Chondrocyte (in vitro differentiated cells): Measurements from ENCODE around the gene KCNJ10. TPM values are rescaled to one million over a fixed set of nuclear protein-coding genes. Genes with fewer than 3 reads are reported as not detected.

Source experiments
- DNase-seq: peaks from one replicate; pipeline ENCODE4 v3.0.0; 2021; ENCODE audit warnings: mixed read lengths, low spot score
- H3K27ac Mint-ChIP-seq: one replicate; pipeline ENCODE4 v1.8.0; 2021; ENCODE audit warnings: mild to moderate bottlenecking, moderate library complexity, mixed read lengths; ENCODE audit not compliant: unreplicated experiment
- H3K27me3 Mint-ChIP-seq: 2 replicates; pipeline ENCODE4 v1.8.0; 2021; ENCODE audit warnings: low read depth, mixed read lengths
- H3K36me3 Mint-ChIP-seq: 2 replicates; pipeline ENCODE4 v1.8.0; 2021; ENCODE audit warnings: low read depth, mixed read lengths
- H3K4me1 Mint-ChIP-seq: 2 replicates; pipeline ENCODE4 v1.8.0; 2021; ENCODE audit warnings: low read depth, mild to moderate bottlenecking, mixed read lengths
- H3K4me3 Mint-ChIP-seq: one replicate; pipeline ENCODE4 v1.8.0; 2021; ENCODE audit warnings: mild to moderate bottlenecking, moderate library complexity, mixed read lengths; ENCODE audit not compliant: unreplicated experiment
- H3K9me3 Mint-ChIP-seq: 2 replicates; pipeline ENCODE4 v1.8.0; 2021; ENCODE audit warnings: low read depth, mixed read lengths
- total RNA-seq: library from RNA; stranded (reverse); gene quantifications from 3 replicates; pipeline ENCODE4 v1.2.1, GENCODE V29; 2021
- TF ChIP-seq, protein P1 (sequence below): fragments of 200-600 bp; sonication (generic); IDR thresholded peaks from 2 replicates; pipeline ENCODE4 v1.5.0; 2021; ENCODE audit warnings: antibody characterized with exemption, mild to moderate bottlenecking, moderate library complexity

Gene KCNJ10
- total RNA-seq, 1 donor from 2014 or later: not detected

DNA sequence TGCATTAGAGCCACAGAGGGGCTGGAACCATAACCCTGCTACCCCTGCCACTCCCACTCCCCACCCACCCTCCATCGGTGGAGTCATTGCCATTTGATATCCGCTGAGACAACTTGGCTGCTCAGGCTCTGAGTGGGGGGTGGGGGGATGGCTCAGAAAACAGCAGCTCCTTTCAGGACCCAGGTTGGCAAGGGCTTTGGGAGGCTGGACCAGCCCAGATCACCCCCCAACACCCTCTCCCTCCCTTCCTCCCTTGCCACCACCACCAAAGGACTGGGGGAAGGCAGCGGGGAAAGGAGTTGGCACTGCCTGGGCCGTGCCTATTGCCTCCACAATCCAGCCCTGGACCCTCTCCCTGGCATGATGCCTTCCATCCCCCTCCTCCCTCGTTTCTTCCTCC lies 1.7 kb downstream of the KCNJ10 start:
- H3K27ac Mint-ChIP-seq: no peak overlapping the region
- TF ChIP-seq, protein P1, sequence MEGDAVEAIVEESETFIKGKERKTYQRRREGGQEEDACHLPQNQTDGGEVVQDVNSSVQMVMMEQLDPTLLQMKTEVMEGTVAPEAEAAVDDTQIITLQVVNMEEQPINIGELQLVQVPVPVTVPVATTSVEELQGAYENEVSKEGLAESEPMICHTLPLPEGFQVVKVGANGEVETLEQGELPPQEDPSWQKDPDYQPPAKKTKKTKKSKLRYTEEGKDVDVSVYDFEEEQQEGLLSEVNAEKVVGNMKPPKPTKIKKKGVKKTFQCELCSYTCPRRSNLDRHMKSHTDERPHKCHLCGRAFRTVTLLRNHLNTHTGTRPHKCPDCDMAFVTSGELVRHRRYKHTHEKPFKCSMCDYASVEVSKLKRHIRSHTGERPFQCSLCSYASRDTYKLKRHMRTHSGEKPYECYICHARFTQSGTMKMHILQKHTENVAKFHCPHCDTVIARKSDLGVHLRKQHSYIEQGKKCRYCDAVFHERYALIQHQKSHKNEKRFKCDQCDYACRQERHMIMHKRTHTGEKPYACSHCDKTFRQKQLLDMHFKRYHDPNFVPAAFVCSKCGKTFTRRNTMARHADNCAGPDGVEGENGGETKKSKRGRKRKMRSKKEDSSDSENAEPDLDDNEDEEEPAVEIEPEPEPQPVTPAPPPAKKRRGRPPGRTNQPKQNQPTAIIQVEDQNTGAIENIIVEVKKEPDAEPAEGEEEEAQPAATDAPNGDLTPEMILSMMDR: no peak
- no peak overlapping the region for H3K4me3 Mint-ChIP-seq
- H3K27me3 Mint-ChIP-seq: peaks cover 62% of the 10 kb centered on the region
- peaks cover 11% of the 10 kb centered on the region for H3K4me1 Mint-ChIP-seq
- H3K9me3 Mint-ChIP-seq: no peaks in the 10 kb centered on the region
- peak; percentile 42 for DNase-seq
- no peaks in the 10 kb centered on the region for H3K36me3 Mint-ChIP-seq

DNA sequence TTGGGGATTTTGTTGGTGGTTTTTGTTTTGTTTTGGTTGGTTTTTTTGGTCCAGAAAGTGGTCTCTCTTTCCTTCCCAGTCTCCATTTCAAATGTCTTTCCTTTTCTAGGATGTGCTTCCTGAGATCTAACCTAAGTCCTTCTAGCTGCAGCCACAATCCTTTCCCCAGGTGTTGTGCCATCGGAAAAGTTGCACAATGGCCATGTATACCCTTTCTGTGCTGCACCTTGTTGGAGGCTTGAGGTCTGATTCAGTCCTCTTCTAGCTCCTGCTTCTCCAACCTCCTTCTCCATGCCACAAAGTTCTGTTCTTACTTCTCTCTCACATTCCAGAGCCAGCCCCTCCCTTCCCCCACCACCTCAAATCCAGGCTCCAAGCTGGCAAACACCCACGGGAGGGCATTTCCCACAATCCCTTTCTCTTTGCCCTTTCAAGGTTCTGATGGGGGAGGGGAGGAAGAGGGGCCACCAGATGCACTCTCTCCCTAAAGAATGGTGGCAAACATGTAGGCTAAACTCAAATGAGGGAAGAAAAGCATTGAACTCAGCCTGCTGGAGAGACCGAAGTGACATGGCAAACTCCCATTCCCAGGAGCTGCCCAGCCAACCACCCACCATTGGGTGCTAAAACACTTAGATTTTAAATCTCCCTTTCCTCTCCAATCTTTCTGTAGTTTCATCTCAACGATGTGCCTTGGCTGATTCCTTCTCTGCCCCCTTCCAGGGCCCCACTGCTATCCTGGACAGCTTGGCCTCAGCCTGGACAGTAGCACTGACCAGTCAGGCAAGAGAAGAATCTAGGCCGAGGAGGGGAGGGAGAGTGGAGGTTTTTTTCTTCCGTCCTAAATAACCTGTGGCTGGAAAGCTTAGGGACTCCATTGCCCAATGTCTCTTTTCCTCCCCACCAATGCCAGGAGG lies 2.9 kb downstream of the KCNJ10 start:
- Mint-ChIP-seq H3K27me3 (peaks cover 58% of the 10 kb centered on the region), H3K4me1 (peaks cover 11% of the 10 kb centered on the region), H3K9me3 (no peaks in the 10 kb centered on the region), H3K27ac (no peak overlapping the region), H3K36me3 (no peaks in the 10 kb centered on the region), H3K4me3 (no peak overlapping the region)
- TF ChIP-seq, protein P1: no peak
- no peak for DNase-seq

DNA sequence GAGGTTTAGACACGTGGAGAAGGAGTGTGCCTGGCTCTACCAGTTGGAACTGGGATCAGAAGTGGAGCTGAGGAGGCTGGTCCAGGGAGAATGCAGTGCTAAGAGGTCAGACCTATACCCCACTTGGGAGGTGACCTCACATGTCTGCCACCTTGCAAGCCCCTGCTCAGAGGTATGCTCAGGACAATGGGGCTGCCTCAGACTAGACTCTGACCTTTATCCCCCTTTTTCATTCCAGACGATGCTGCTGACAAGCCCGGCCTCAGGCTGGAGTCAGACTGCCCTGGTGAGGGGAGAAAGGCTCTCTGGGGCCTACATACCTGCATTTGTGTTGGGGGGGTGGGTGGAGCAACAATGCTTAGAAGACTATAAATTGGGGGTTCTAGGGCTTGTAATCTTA lies 5.2 kb downstream of the KCNJ10 start:
- peaks cover 2% of the 10 kb centered on the region for H3K4me1 Mint-ChIP-seq
- no peaks in the 10 kb centered on the region for H3K9me3 Mint-ChIP-seq
- no peak overlapping the region for H3K4me3 Mint-ChIP-seq
- TF ChIP-seq, protein P1: no peak
- H3K27ac Mint-ChIP-seq: no peak overlapping the region
- peak; percentile 17 for DNase-seq
- H3K27me3 Mint-ChIP-seq: peaks cover 56% of the 10 kb centered on the region
- no peaks in the 10 kb centered on the region for H3K36me3 Mint-ChIP-seq

DNA sequence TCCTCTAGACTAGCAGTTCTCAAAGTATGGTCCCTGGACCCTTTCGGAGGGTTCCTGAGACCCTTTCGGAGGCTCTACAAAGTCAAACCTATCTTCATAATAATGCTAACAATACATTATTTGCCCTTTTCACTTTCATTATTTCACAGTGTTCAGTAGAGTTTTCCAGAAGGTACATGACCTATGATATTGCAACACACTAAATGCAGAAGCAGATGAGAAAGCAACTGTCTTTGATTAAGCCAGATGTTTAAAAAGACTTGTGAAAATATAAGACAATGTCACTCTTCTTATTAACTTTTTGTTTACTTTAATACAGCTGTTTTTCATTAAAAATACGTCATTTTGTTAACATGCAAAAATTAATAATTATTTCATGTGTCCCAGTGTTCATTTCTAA lies 5.8 kb downstream of the KCNJ10 start:
- H3K27ac Mint-ChIP-seq: no peak overlapping the region
- no peaks in the 10 kb centered on the region for H3K9me3 Mint-ChIP-seq
- no peak for DNase-seq
- no peaks in the 10 kb centered on the region for H3K4me1 Mint-ChIP-seq
- TF ChIP-seq, protein P1: no peak
- no peaks in the 10 kb centered on the region for H3K36me3 Mint-ChIP-seq
- no peak overlapping the region for H3K4me3 Mint-ChIP-seq
- peaks cover 56% of the 10 kb centered on the region for H3K27me3 Mint-ChIP-seq

DNA sequence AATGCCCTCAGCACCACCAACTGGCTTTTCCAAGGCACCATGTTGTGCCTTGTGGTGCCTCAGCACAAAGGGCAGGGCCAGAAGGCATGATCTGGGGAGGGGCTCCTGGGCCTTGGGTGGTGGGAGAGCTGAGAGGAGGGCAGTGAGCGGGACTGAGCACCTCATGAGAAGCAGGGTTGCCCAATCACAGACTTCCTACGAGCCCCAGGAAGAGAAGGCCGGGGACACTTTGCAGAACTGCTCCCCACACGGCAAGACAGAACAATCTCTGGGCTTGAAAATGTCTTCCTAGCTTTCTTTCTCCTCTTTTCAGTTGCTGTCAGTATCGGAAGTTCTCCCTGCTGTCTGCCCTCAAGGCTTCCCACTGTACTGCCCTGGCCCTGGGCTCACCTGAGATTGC lies 6.8 kb downstream of the KCNJ10 start:
- no peaks in the 10 kb centered on the region for H3K4me1 Mint-ChIP-seq

More for the DNA sequence above, 6.8 kb downstream of the KCNJ10 start:
- Mint-ChIP-seq H3K27me3 (peaks cover 62% of the 10 kb centered on the region), H3K4me3 (no peak overlapping the region), H3K27ac (no peak overlapping the region), H3K36me3 (no peaks in the 10 kb centered on the region), H3K9me3 (no peaks in the 10 kb centered on the region)
- DNase-seq: no peak
- TF ChIP-seq, protein P1: no peak
